Activated T-helper 1 cell treated with anti-CD3 and anti-CD28 coated beads, Interleukin-12 subunit alpha, Interleukin-12 subunit beta, Interleukin-2, Interleukin-4 antibody, amounts not matched to agents 30 ng/mL and 10 ng/mL and 1 ng/mL, durations not matched to agents 14 hours and 24 hours and 36 hours (primary cell): ENCODE measurements around the gene EEF1A2. TPM values are rescaled to one million over a fixed set of nuclear protein-coding genes. Genes with fewer than 3 reads are reported as not detected.
"Not testable (repeated sequence)": the region's sequence is repeated elsewhere in the genome, so short reads cannot be mapped to it uniquely, and the experiment has no call there.

ENCODE experiments used
- DNase-seq: peaks from one replicate; pipeline ENCODE4 v3.0.0; 2021; ENCODE audit warnings: low spot score
- H3K27ac Mint-ChIP-seq: one replicate; pipeline ENCODE4 v1.8.0; 2021; ENCODE audit warnings: mild to moderate bottlenecking, mixed read lengths
- H3K27me3 Mint-ChIP-seq: one replicate; pipeline ENCODE4 v1.8.0; 2022; ENCODE audit warnings: mild to moderate bottlenecking, moderate library complexity, mixed read lengths; ENCODE audit not compliant: insufficient read depth
- H3K36me3 Mint-ChIP-seq: one replicate; pipeline ENCODE4 v1.8.0; 2021; ENCODE audit warnings: low read depth, mixed read lengths
- H3K4me1 Mint-ChIP-seq: one replicate; pipeline ENCODE4 v1.8.0; 2021; ENCODE audit warnings: low read depth, mixed read lengths
- H3K4me3 Mint-ChIP-seq: one replicate; pipeline ENCODE4 v1.8.0; 2021; ENCODE audit warnings: mild to moderate bottlenecking, moderate library complexity, mixed read lengths
- H3K9me3 Mint-ChIP-seq: one replicate; pipeline ENCODE4 v1.8.0; 2021; ENCODE audit warnings: mixed read lengths
- intact Hi-C: fragments of 100-400 bp; cut with micrococcal nuclease; formaldehyde crosslinking; loops from one replicate; pipeline ENCODE4 v1.15.1; 2024
- total RNA-seq: library from RNA; stranded (reverse); gene quantifications from 2 replicates; pipeline ENCODE4 v1.2.3, GENCODE V29; 2022

Gene EEF1A2
- total RNA-seq, 1 donor from 2014 or later: 0.80 TPM

- peaks cover 4% of the 10 kb centered on the region for H3K27me3 Mint-ChIP-seq
- no peak for DNase-seq
- intact Hi-C loops: loop anchor here (2.0 kb wide), 1 partner anchor 105 kb away; the partner anchor contains the start of gene GMEB2
Measured at GRCh38 chr20:63521602-63522001, 22.7 kb upstream of the EEF1A2 start.

DNA sequence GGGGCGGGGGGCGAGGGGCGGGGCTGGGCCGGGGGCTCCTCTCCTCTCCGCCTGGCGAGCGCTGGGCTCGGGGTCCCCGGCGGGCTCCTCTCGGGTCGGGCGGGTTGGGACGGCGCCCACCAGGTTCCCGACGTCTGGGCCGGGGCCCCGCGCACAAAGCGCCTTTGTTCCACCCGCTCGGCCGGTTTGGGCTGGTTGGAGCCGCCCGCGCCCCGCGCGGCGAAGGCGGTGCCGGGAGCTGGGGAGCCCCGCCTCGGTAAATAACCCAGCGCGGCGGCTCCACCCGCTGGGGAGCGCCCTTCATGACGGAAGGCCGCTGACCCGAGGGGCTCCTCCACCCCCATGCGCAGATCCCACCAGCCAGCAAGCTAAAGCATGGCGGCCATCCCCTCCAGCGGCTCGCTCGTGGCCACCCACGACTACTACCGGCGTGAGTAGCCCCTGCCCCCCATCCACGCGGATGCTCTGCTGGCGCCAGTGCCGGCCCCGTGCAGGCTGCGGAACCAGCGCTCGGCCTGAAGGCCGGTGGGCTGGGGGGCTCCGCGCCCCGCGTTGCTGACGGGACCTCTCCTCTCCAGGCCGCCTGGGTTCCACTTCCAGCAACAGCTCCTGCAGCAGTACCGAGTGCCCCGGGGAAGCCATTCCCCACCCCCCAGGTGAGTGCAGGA lies 22.2 kb upstream of the EEF1A2 start:
- Mint-ChIP-seq H3K27me3 (peaks cover 4% of the 10 kb centered on the region), H3K4me3 (peak overlapping the region; percentile 84), H3K27ac (peak overlapping the region; percentile 68), H3K9me3 (no peaks in the 10 kb centered on the region), H3K4me1 (no peaks in the 10 kb centered on the region), H3K36me3 (peaks cover 12% of the 10 kb centered on the region)
- DNase-seq: peak; percentile 72
- intact Hi-C loops: loop anchor here (1.0 to 2.0 kb wide), 6 partner anchors 16 to 542 kb away; partner anchors contain the start of genes GMEB2, PTK6, TCEA2 and TPD52L2

More at GRCh38 chr20:63521602-63522001, 22.7 kb upstream of the EEF1A2 start:
- no peaks in the 10 kb centered on the region for H3K9me3 Mint-ChIP-seq
- H3K4me3 Mint-ChIP-seq: peak overlapping the region; percentile 84
- peak overlapping the region; percentile 68 for H3K27ac Mint-ChIP-seq
- no peaks in the 10 kb centered on the region for H3K4me1 Mint-ChIP-seq
- peaks cover 12% of the 10 kb centered on the region for H3K36me3 Mint-ChIP-seq

DNA sequence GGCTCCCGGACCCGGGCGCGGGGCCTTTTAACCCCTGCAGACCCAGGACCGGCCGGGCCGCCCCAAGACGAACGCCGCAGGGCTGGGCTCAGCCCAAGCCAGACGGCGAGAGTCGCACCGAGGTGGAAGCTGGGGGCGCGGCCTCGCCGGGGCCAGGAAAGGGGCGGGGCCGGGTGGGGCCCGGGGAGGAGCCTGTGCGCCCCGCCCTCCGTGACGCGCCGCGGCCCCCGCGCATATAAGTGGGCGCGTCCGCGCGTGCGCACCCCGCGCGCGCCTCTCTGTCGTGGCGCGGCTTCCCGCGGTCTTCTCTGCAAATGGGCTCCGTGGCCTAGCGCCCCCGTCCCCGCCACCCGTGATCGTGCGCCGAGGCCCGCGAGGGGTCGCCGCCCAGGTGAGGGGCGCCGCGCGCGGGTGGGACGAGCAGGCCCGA lies 21.6 kb upstream of the EEF1A2 start, which contains the start of gene PPDPF:
Gene PPDPF (plus strand): TSS at position 262 of the 430 bp plus-strand sequence. CDS start 544 bp downstream, outside the sequence.
- Mint-ChIP-seq H3K4me3 (peak within 1 kb of the TSS; percentile 84), H3K27me3 (peaks cover 4% of the 10 kb centered on the region), H3K36me3 (peaks cover 12% of the 10 kb centered on the region), H3K27ac (peak within 1 kb of the TSS; percentile 70), H3K9me3 (no peaks in the 10 kb centered on the region), H3K4me1 (no peaks in the 10 kb centered on the region)
- DNase-seq: peak; percentile 81
- intact Hi-C loops: loop anchor here (1.0 to 2.0 kb wide), 6 partner anchors 17 to 543 kb away; partner anchors contain the start of genes GMEB2, PTK6, TCEA2 and TPD52L2

DNA sequence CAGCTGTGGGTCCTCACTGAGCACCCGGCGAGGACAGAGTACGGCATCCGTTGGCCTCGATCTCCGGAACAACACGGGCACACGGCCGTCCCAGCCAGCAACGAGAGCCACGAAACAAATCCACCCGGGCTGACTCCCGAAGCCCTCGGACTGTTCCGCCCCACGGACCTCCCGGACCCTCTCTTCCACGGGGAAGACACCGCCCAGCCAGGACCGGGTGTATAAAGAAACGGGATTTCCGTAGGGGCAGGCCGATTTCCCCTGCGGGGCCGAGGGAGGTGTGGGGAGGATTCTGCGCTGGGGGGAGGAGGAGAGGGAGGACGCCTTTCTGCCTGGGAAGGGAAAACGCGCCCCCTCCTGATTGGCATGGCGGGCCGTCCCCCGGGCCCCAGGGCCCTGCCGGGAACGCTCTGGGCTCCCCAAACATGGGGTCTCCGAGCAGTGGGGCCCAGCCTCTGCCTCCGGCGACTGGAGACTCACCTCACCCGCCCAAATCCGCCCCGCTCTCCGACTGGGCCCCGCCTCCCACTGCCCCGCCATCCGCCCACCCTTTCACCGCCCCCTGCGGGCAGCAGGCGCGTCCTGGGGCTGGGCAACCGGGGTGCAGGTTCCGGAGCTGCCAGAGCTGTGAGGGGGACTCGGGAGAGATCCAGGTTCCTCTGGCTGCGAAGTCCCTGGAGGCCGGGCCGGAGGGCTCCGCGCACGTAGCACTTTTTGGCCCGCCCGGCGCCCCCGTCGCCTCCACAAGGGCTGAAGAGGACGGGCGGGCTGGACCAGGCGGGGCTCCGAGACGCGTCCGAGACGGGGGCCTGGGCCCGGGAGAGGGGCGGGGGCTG lies 21.0 kb upstream of the EEF1A2 start:
- peak overlapping the region; percentile 74 for H3K4me3 Mint-ChIP-seq
- H3K9me3 Mint-ChIP-seq: no peaks in the 10 kb centered on the region
- no peak overlapping the region for H3K27ac Mint-ChIP-seq
- H3K36me3 Mint-ChIP-seq: peaks cover 12% of the 10 kb centered on the region
- intact Hi-C loops: loop anchor here (1.0 to 2.0 kb wide), 6 partner anchors 17 to 543 kb away; partner anchors contain the start of genes GMEB2, PTK6, TCEA2 and TPD52L2
- H3K4me1 Mint-ChIP-seq: no peaks in the 10 kb centered on the region
- DNase-seq: peak; percentile 68
- H3K27me3 Mint-ChIP-seq: peaks cover 4% of the 10 kb centered on the region

GRCh38 chr20:63518946-63519667 lies 20.2 kb upstream of the EEF1A2 start:
- Mint-ChIP-seq H3K4me3 (peak overlapping the region; percentile 74), H3K36me3 (peaks cover 13% of the 10 kb centered on the region), H3K27me3 (peaks cover 6% of the 10 kb centered on the region), H3K4me1 (no peaks in the 10 kb centered on the region), H3K9me3 (no peaks in the 10 kb centered on the region), H3K27ac (no peak overlapping the region)
- DNase-seq: no peak
- intact Hi-C loops: no loop called here

GRCh38 chr20:63518351-63518861 lies 19.5 kb upstream of the EEF1A2 start:
- Mint-ChIP-seq H3K27me3 (peaks cover 6% of the 10 kb centered on the region), H3K9me3 (no peaks in the 10 kb centered on the region), H3K36me3 (peaks cover 8% of the 10 kb centered on the region), H3K4me3 (peak overlapping the region; percentile 63), H3K27ac (no peak overlapping the region), H3K4me1 (no peaks in the 10 kb centered on the region)
- intact Hi-C loops: no loop called here
- no peak for DNase-seq

DNA sequence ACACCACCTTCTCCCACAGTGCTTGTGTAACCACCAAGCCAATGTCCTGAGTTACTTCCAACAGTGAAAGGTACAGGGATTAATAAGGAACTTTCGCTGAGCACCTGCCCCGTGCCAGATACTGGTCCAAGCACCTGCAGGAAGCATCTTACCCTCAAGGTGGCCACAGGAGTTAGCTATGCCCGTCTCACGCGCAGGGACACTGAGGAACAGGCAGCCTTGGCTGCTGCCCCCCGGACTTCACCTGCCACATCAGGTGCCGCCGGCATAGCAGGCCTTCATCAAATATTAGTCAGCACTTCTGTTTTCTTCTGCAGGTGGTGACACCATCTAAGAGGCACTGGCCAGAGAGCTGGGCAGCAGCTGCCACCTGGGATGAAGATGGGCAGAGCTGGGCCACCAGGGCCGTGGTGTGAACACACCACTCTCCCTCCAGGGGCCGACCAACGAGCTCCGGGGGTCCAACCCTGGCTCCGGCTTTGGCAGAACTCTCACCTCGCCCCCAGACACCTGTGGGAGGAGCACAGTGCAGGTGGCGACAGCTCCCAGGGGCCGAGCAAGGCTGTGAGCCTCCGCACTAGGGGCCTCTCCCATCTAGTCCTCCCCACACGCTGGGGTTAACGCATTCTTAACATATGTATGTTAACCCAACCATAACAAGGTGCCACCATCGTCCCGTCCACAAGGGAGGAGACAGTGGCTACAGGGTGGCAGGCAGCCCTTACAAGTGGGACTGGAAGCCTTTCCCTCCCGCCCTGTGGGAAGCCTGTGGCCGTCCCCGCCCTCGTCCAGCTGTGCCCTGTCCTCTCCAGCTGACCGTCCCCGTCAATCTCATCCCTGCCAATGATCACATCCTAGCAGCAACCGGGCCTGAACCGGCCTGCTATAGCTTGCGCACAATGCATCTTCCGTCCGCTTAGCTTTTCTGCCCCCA lies 18.8 kb upstream of the EEF1A2 start:
- H3K27ac Mint-ChIP-seq: no peak overlapping the region
- no peak for DNase-seq
- no peaks in the 10 kb centered on the region for H3K4me1 Mint-ChIP-seq
- H3K4me3 Mint-ChIP-seq: peak overlapping the region; percentile 63
- intact Hi-C loops: no loop called here
- H3K27me3 Mint-ChIP-seq: peaks cover 8% of the 10 kb centered on the region
- no peaks in the 10 kb centered on the region for H3K9me3 Mint-ChIP-seq
- H3K36me3 Mint-ChIP-seq: peaks cover 6% of the 10 kb centered on the region

GRCh38 chr20:63514520-63514919 lies 15.6 kb upstream of the EEF1A2 start:
- H3K4me1 Mint-ChIP-seq, H3K9me3 Mint-ChIP-seq, DNase-seq, H3K27ac Mint-ChIP-seq, H3K4me3 Mint-ChIP-seq, intact Hi-C loops, H3K36me3 Mint-ChIP-seq: not testable (repeated sequence)
- H3K27me3 Mint-ChIP-seq: peaks cover 18% of the 10 kb centered on the region

DNA sequence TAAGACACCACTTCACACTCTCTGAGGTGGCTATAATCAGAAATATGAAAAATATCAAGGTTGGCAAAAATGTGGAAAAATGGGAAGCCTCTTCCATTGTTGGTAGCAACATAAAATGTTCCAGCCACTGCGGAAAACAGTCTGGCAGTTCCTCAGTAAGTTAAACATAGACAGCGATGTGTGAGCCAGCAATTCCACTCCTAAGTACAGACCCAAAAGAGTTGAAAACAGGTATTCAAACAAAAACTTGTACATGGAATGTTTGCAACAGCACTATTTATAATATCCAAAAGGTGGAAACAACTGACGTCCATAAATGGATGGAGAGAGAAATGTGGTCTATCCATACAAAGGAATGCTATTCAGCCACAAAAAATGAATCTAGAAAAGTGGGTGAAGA lies 14.3 kb upstream of the EEF1A2 start:
- no peak overlapping the region for H3K27ac Mint-ChIP-seq
- H3K27me3 Mint-ChIP-seq: peaks cover 18% of the 10 kb centered on the region
- no peaks in the 10 kb centered on the region for H3K4me1 Mint-ChIP-seq
- H3K9me3 Mint-ChIP-seq: no peaks in the 10 kb centered on the region
- intact Hi-C loops: no loop called here
- no peak overlapping the region for H3K4me3 Mint-ChIP-seq
- H3K36me3 Mint-ChIP-seq: peaks cover 3% of the 10 kb centered on the region
- no peak for DNase-seq

DNA sequence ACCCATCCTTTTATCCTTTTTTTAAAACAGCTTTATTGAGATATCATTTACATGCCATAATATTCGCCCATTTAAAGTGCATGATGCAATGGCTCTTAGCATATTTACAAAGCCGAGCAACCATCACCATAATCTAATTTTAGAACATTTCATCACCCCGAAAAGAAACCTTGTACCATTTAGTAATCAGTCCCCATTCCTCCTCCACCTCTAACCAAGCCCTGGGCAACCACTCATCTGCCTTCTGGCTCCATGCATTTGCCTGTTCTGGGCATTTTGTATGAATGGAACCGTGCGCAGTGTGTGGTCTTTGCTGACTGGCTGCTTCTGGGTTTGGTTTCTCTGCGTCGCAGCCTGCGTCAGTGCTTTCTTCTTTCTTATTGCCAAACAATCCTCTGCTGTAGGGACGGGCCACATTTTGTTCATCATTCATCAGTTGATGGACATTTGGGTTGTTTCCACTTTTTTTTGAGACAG lies 10.2 kb upstream of the EEF1A2 start:
- Mint-ChIP-seq H3K4me1 (no peaks in the 10 kb centered on the region), H3K4me3 (no peak overlapping the region), H3K36me3 (peaks cover 2% of the 10 kb centered on the region), H3K27ac (no peak overlapping the region), H3K9me3 (peaks cover under 1% of the 10 kb centered on the region), H3K27me3 (peaks cover 20% of the 10 kb centered on the region)
- intact Hi-C loops: no loop called here
- no peak for DNase-seq

DNA sequence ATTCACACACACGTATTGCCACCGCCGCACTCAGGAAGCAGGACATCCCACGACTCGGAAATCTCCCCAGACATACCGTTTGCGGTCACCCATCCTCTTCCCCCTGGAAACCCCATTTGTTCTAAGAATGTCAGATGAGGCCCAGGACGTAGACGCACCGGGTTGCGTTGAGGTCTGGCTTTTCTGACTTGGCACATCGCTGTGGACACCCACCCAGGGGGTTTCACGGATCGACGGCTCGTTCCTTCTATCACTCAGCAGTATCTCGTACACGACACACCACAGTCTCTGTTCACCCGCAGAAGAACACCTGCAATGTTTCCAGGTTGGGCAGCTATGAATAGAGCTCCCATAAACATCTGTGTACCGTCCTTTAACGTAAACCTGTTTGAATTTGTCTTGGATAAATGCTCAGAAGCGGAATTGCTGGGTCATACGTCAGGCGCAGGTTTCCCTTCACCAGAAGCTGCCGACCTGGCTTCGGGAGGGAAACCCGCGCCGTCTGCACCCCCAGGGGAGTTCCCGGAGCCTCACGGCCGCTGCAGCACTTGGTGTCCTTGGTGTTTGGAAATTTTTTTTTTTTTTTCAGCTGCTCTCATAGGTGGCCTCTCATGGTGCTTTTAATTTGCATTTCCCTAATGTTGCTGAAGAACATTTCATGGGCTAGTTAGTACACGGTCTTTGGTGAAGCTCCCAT lies 9.3 kb upstream of the EEF1A2 start:
- DNase-seq: no peak
- Mint-ChIP-seq H3K9me3 (peaks cover 3% of the 10 kb centered on the region), H3K27ac (peak overlapping the region; percentile 56), H3K36me3 (peaks cover 1% of the 10 kb centered on the region), H3K4me1 (no peaks in the 10 kb centered on the region), H3K4me3 (peak overlapping the region; percentile 20), H3K27me3 (peaks cover 20% of the 10 kb centered on the region)
- intact Hi-C loops: no loop called here
